M059J (cell line): Measurements from ENCODE around the gene FKBP9. TPM values are rescaled to one million over a fixed set of nuclear protein-coding genes. Genes with fewer than 3 reads are reported as not detected.
"Not testable (repeated sequence)": the region's sequence is repeated elsewhere in the genome, so short reads cannot be mapped to it uniquely, and the experiment has no call there.

Experiments
- DNase-seq: peaks from one replicate; pipeline ENCODE4 v3.0.0-alpha.2; 2012; ENCODE audit warnings: low read depth
- total RNA-seq: library from RNA; depleted of rRNA; stranded (reverse); fragments of >200 nt; shearing (Covaris generic); gene quantifications from 2 replicates; pipeline ENCODE4 v1.2.3, GENCODE V29; 2014; rRNA removed

Gene FKBP9, protein sequence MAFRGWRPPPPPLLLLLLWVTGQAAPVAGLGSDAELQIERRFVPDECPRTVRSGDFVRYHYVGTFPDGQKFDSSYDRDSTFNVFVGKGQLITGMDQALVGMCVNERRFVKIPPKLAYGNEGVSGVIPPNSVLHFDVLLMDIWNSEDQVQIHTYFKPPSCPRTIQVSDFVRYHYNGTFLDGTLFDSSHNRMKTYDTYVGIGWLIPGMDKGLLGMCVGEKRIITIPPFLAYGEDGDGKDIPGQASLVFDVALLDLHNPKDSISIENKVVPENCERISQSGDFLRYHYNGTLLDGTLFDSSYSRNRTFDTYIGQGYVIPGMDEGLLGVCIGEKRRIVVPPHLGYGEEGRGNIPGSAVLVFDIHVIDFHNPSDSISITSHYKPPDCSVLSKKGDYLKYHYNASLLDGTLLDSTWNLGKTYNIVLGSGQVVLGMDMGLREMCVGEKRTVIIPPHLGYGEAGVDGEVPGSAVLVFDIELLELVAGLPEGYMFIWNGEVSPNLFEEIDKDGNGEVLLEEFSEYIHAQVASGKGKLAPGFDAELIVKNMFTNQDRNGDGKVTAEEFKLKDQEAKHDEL
- 150 and 170 TPM in 2 replicates for total RNA-seq

DNA sequence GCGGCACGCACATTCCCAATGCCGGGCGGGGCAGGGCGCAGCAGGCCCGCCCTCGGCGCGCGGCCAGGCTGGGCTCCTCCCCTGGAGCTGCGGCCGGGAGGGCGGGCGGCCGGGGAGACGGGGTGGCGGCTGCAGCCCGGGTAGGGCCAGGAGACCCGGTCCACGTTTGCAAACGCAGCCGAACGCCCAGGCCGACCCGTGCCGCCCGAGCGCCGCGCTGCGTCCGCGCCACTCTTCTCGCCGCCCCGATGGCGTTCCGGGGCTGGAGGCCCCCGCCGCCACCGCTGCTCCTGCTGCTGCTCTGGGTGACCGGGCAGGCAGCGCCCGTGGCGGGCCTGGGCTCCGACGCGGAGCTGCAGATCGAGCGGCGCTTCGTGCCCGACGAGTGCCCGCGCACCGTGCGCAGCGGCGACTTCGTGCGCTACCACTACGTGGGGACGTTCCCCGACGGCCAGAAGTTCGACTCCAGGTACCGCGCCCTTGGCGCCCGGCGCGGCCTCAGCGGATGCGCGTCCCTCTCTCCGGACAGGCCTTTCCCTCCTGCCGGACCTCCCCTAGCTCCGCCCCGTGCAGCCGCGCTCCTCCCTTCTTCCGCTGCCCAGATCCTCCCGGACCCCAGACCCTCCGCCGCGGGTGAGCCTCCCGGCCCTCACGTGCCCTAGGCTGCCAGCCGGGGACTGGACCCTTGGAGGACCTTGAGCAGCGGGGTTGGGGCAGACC lies at the start of gene FKBP9:
Gene FKBP9, plus strand, starts transcription at position 115 of the 720 bp plus-strand sequence. Its CDS starts 134 bp downstream, at position 249.
- peak; percentile 87 for DNase-seq

DNA sequence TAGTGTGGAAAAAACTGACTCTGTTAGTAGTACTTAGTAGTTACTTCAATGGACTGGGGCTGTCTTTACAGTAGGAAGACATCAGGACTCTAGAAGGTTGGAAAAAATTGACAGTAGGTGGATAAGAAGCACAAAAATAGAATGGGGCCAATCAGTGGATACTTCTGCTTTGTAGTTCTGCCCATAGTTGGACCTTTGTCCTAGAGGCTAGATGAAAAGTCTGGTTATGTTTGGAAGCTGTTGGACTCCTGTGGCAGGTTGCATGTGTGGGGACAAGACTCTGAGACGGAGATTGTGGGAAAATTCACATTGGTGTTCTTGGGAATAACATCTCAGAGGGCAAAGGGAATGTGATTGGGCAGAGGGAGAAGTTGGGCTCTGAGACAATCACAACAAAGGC lies 47.0 kb upstream of the FKBP9 start:
- DNase-seq: no peak

DNA sequence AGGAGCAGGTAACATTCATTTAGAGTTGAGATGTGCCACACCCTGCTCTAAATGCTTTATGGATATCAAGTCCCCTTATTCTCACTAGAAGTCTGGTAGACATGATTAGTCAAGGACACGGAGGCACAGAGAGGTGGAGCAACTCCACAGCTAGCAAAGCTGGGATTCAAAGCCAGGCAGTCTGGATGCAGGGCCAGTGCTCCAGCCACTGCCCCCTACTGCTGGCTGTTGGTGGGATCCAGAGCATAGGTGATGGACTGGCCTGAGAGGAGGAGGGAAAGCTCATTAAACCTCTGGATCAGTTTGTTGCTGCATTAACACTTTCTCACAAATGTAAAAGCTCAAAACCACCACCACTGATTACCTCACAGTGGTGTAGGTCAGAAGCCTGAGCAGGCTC lies 43.1 kb upstream of the FKBP9 start:
- no peak for DNase-seq

DNA sequence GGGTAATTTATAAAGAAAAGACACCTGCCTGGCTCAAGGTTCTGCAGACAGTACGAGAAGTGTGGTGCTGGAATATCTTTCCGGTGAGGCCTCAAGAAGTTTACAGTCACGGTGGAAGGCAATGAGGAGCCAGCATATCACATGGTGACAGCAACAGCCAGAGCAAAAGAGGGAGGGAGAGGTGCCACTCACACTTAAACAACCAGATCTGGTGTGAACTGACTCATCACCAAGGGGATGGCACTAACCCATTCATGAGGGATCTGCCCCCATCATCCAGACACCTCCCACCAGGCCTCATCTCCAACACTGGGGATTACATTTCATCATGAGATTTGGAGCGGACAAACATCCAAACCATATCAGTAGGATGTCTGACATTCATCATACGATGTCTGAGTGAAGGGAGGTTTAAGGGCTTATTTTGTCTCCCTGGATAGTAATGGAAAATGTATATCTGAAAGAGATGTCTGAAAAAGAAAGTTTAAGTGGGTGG lies 42.2 kb upstream of the FKBP9 start:
- DNase-seq: no peak

DNA sequence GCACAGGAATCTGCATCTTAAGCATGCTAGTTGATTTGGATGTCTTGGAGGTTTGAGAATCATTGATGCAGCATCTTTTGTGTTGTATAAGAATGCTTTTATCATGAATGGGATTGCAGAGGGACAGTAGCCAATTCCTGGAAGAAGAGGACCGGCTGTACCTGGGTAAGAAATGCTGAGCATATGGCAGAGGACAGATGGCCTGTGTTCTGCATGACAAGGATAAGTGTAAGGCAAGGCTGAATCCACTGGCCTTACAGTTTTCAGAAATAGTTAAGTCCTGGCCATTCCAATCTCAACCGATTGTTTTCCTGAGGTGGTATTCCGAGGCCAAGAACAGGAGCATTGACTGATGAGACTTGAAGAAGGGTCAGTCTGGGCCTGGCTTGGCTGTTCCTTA lies 41.2 kb upstream of the FKBP9 start:
- DNase-seq: no peak

DNA sequence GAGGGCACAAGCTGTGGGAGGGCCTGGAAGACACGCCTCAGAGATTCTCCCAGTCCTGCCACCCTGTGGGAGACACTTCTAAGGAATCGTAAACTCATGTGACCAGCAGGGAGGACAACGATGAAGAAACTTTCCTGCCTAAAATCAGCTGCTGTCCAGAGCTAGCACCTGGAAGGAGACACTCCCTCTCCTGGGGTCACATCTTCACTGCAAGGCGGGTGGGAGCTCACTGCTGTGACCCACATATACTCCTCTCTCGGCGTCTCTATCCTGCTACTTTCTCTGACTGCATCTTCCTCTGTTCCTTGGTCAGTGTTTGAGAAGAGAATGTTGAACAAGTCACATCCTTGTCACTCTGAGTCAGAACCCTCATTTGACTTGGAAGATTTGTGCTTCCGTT lies 40.2 kb upstream of the FKBP9 start:
- not testable (repeated sequence) for DNase-seq

DNA sequence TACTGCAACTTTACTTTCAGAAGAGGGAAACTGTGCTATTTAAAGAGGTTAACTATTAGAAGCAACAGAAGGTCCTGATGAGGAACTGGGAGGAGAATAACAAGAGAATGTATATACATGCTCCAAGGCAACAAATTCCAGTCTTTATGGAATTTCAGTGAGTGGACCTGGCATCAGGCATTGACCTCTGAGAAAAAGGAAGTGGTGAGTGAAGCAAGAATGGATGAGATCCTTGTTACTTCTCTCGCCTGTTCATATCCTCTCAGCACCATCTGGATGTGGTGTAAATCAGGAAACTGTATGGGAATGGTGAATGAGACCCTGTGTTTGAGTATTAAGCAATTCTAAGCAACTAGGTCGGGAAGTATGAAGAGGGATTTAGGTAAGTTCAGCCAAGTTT lies 35.3 kb upstream of the FKBP9 start:
- DNase-seq: no peak

DNA sequence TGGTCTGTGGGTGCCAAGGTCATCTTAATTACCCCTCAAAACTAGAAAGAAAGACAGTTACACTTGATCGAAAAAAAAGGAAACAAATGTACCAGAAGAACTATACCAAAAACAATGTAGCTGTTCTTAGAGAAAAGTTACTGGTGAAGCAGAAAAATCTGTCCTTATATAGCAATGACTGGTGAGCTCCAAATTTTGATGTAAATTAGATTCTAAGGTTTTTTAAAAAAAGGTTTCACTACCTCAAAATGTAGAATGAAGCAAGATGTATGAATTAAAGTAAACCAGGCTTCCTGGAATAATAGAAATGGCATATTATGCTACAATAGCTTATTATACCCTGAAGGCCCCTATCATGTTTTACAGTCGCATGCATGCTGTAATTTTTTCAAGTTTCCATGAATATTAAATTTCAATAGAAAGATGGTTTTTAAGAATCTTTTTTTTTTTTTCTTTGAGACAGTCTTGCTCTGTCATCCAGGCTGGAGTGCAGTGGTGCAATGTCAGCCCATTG lies 28.4 kb upstream of the FKBP9 start:
- no peak for DNase-seq

DNA sequence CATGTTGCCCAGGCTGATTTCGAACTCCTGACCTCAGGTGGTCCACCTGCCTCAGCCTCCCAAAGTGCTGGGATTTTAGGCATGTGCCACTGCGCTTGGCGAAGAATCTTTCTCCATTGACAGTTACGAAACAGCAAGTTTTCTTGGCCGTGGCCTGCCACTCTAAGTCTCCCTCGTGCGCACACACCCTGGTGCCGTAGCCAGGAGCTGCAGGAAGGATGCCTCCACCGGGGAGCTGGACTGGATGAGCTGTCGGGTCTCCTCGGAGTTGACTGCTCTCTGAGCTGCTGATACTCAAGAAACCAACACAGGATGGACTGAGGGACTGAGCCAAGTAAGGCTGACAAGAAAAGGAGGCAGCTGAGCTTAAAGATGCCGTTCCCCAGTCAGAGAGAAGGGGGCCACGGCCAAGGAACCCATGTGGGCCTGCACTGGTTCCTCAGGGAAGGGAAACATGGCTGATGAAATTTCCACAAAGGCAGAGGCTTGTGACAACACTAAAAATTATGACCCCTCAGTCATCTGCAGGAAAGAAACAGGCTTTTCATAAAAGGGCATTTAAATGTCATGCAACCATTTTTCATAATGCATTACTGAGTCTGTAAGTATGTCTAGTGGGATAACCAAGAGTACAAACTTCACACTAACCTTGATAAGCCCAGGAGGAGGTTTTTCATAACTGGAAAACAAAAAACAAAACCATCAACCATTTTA lies 27.7 kb upstream of the FKBP9 start:
- no peak for DNase-seq

DNA sequence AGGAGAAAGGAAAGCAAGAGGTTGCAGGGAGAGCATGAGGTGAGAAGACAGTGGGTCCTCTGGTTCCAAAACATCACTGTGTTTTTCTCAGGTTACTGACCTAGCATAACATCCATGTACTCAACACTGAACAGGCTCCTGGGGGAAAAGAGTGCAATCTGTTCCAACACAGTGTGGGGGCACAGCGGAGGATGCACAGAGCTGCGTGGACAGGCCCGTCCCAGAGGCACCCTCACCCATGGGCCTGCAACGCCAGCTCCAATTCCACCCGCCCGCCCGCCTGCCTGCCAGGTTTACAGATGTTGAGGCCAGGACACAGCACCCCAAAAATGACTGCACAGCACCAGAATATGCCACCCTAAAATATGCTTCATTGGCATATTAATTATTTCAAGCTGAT lies 26.9 kb upstream of the FKBP9 start:
- DNase-seq: no peak

DNA sequence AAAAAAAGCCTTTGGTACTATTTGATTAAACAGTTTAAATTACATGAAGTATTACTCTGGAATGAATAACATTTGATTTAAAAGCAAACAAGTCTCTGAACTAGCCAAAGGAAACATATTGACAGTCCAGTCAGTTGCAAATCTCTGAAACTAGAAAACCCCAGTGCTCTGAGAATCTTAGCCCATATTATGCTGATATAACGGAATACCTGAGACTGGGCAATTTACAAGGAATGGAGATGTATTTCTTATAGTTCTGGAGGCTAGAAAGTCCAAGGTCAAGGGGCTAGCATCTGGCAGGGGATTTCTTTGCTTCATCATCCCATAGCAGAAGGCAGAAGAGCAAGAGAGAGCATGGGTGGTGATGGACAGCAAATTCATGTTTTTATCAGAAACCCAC lies 21.7 kb upstream of the FKBP9 start:
- DNase-seq: no peak

DNA sequence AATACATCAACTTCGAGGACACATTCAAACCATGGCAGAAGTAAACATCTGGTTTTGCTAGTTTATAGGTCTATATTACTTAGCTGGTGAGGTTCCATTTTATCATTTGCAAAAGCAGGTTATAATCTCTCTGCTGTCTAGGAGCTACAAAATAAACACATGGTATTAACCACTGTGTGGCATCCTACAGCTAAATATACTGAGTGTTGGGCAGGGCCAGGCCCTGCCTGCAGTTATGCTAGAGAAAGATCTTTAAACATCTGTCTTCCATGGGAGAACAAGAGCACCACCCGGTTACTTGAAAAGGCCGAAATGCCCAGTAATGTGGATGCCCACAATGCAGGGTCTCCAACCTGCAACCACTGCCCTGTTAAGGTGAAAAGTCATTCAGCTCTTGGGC lies 20.6 kb upstream of the FKBP9 start:
- DNase-seq: no peak

DNA sequence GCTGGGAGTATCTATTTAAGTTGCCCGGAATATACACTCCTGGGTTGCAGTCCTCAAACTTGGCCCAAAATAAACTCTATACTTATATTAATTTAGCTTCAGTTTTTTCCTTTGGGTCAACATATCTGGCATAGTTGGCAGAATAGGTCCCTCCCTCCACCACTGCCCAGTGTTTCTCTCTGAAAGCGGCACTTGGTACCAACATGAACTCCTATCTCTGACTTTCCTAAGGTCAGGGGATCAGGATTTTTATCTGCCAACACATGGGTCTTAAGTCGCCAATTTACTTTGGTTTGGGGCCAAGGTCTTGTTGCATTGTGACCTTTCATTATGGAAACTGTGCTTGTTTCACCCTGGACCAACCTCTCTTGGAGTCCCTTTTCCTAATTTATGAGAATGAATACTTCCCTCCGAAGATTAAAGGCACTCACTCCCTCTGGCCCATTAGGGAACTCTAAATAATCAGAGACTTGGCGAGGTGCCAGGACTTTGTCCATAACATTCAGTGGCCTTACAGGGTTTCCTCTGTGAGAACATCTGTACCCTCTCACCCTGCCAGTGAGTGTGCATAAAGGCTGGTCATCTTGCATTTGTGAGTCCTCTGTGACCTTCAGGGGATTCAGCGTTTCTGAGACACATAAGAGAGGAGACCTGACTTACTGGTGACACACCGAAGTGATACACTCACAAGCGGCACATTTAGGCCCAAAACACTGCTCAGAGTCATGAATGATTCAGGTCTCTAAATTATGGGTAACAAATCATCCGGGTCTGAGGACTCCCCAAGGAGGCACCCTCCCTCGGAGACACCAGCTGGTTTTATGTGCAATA lies 19.7 kb upstream of the FKBP9 start:
- no peak for DNase-seq

DNA sequence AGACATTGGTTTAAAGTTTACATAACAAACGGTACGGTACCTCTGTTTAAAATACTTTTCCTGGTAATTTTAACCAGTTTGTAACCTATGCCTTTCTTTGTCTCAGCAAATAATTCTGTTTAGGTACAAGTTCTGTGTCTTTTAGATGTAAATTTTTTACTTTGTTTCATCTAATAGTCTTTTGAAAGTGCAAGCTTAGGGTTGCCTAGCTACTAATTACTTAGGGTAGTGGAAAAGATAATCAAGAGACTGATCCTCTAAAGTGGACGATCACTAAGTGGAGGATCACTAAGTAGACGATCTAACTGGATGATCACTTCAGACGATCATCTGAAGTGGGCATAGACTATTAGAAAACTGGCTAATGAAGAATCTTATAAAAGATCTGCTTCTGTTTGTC lies 16.1 kb upstream of the FKBP9 start:
- no peak for DNase-seq

DNA sequence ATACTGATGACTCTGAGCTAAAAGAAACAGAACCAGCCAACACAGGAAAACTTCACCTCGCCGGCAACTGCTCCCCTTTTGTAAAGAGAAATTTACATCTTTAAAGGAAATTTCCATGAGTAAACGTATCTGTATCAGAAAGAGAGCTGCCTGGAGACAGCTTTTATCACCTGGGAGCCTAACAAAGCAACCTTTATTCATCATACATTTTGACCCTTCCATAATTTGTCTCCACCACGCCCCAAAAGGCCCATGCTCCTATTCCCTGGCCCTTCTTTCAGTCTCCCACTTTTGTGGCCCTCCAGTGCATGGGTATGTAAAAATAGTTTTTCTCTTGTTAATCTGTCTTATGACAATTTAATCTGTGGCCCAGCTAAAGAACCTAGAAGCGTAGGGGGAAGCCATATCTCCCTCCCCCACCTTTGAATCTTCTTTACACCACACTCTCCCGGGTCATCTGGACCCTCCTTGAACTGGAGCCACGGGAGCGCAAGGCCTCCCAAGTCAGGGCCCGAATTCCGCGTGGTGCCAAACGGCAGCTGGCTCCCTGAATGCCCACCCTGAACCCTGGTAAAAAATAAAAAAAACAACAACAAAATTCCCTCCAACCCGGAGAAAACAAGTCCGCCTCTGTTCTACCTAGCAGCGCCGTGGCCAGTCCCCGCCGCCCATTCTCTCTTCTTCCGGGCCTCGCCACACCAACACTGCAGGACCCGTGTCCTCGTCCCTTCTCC lies 15.4 kb upstream of the FKBP9 start:
- peak; percentile 7 for DNase-seq

DNA sequence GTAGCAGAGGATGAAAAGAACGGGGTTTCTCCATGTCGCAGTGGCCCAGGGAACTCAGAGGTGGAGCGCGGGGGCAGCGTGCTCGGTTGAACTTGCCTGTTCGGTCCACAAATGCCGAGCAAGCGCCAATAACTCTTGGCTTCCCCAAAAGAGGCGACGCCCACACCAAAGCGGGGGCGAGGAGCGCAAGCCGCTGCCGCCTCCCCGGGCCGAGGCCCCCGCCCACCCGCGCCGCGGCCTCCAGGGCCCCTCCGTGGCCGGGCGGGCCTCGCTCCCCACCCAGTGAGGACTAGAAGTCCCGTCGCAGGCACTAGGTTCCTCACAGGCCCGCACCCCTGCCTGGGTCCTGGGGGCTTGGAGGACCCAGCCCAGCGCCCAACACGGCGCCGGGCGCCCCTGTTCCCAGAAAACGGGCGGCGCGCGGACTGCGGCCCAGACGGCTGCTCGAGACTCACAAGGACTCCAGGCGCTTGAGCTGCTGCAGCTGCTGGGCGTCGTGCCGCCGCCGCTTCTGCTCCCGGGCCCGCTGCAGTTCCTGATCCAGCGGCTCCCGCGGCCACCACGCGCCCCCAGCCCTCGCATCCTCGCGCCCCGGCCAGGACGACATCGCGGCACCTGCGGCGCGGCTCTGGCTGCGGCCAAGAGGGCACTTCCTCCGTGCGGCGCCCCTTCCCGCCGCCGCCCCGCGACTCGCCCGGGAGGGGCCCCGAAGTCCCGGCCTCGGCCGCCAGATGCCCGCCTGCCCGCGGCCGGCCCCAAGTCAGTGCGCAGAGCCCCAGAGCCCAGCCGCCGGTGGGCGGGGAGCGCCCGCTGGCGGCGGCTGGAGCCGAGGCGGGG lies 14.6 kb upstream of the FKBP9 start:
- peak; percentile 83 for DNase-seq

DNA sequence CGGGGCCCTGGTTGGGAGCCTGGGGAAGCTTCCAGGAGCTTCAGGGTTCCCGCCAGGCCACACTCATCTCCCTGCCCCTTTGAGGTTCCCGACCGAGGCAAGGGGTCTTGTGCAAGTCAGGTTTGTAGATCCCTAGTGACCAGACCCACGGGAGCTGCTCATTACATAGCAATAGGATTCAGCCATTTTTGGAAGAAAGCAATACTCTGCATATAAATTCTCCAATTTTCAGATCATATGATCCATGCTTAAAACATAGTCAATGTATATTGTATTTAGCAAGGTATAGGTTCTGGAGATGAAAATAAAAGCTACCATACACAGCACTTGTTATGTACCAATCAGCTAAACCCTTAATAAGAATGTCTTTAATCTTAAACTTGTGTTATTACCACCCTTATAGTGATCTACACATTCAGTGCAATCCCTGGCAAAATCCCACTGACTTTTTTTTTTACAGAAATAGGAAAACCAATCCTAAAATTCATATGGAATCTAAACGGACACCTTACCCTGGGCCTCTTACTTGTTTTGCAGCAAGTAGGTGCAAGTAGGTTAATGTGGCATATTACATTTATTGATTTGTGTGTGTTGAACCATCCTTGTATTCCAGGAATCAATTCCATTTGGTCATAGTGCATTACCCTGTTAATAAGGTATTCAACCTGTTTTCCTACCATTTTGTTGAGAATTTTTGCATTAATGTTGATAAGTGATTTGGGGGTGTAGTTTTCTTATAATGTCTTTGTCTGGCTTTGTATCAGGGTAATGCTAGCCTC lies 13.8 kb upstream of the FKBP9 start:
- no peak for DNase-seq

DNA sequence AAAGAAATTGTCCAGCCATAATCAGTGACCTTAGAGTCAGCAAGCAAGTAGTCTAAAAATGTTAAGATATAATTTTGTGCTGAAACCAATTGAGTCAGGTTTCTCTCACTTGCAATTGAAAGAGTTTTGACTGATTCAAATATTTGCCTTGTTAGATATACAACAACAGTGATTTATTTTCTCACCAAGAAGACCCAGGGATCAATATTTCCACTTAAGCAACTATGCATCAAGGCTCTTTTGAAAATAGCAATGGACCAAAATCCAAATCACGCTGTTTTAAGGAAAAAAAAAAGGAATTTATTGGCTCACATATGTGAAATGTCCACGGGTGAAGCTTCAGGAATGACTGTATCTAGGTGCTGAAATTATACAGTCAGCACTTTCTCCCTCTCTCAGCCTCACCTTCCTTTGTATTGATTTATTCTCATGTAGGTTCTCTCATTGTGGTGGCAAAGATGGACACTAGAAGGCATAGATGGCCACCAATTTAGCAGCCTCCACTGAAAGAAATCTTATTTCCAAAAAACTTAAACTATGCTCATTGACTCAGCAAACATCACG lies 9.7 kb upstream of the FKBP9 start:
- DNase-seq: no peak
